Muscle of back (tissue), 11 donors: ENCODE measurements around the gene RHOBTB1. TPM values are rescaled to one million over a fixed set of nuclear protein-coding genes. Genes with fewer than 3 reads are reported as not detected.

ENCODE experiments used
- DNase-seq, 3 donors: peaks; one replicate each; pipeline versions ENCODE4 v3.0.0 to v3.0.0-alpha.2; 2013
- polyA plus RNA-seq, 10 donors: library from polyadenylated mRNA; unstranded; fragments of 120-200 nt; gene quantifications; one replicate each; pipeline ENCODE4 v1.2.1, GENCODE V29; 2013; ENCODE audit not compliant: insufficient read length in 10 of 10

RHOBTB1 gene
- polyA plus RNA-seq, 10 donors = 19.1 to 32.9 (median 24.5) TPM

GRCh38 chr10:60942134-60942787, 1.7 kb downstream of the RHOBTB1 start:
- no peak for DNase-seq

GRCh38 chr10:60940446-60940845, 3.5 kb downstream of the RHOBTB1 start:
- peak in 2 of 3 donors; percentile 36 to 46 for DNase-seq

GRCh38 chr10:60937784-60938654, 6.0 kb downstream of the RHOBTB1 start:
- peak in 1 of 3 donors; percentile 14 for DNase-seq

GRCh38 chr10:60937022-60937421, 7.0 kb downstream of the RHOBTB1 start:
- DNase-seq = no peak

GRCh38 chr10:60934215-60935175, 9.5 kb downstream of the RHOBTB1 start:
- no peak for DNase-seq

- DNase-seq = no peak
These were observed 11.2 kb downstream of the RHOBTB1 start for GRCh38 chr10:60932756-60933155.

GRCh38 chr10:60930237-60930636, 13.7 kb downstream of the RHOBTB1 start:
- no peak for DNase-seq

- DNase-seq = no peak
These were observed 22.4 kb downstream of the RHOBTB1 start for GRCh38 chr10:60921633-60922032.

GRCh38 chr10:60920479-60920878, 23.5 kb downstream of the RHOBTB1 start:
- no peak for DNase-seq

- no peak for DNase-seq
These were observed 24.4 kb downstream of the RHOBTB1 start for GRCh38 chr10:60919551-60919950.

- no peak for DNase-seq
These were observed 26.4 kb downstream of the RHOBTB1 start for GRCh38 chr10:60917331-60918280.

GRCh38 chr10:60916025-60916424, 28.0 kb downstream of the RHOBTB1 start:
- DNase-seq = no peak

GRCh38 chr10:60914690-60915141, 29.3 kb downstream of the RHOBTB1 start:
- peak; percentile 71 to 86 (median 80) for DNase-seq

- DNase-seq = no peak
These were observed 30.3 kb downstream of the RHOBTB1 start for GRCh38 chr10:60913657-60914056.

- no peak for DNase-seq
These were observed 30.9 kb downstream of the RHOBTB1 start for GRCh38 chr10:60913071-60913470.

GRCh38 chr10:60911715-60912114, 32.3 kb downstream of the RHOBTB1 start:
- DNase-seq = no peak

GRCh38 chr10:60911216-60911615, 32.8 kb downstream of the RHOBTB1 start:
- no peak for DNase-seq

GRCh38 chr10:60910543-60910942, 33.4 kb downstream of the RHOBTB1 start:
- no peak for DNase-seq

GRCh38 chr10:60908896-60909295, 35.1 kb downstream of the RHOBTB1 start:
- no peak for DNase-seq

GRCh38 chr10:60908031-60908430, 36.0 kb downstream of the RHOBTB1 start:
- DNase-seq = no peak

- DNase-seq = no peak
These were observed 36.7 kb downstream of the RHOBTB1 start for GRCh38 chr10:60907236-60907635.
